ENCODE results near the gene SMC2. TPM values are rescaled to one million over a fixed set of nuclear protein-coding genes. Genes with fewer than 3 reads are reported as not detected.

SMC2 gene
- polyA plus RNA-seq, 6 donors from 2014 or later: 2.7 to 14.7 (median 11.7) TPM

DNA sequence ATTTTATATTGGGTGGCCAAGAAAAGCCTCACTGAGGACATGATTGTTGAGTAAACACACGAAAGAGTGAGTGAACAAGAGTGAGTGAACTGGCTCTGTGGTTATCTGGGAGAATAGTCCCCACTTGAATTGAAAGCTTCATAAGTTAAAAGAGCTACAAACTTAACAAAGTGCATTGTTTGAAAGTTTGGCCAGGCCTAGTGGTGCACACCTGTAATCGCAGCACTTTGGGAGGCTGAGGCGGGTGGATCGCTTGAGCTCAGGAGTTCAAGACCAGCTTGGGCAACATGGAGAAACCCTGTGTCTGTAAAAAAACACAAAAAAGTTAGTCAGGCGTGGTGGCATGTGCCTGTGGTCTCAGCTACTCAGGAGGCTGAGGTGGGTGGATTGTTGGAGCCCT lies 26.9 kb downstream of the SMC2 start:
- no peaks in the 10 kb centered on the region for H3K4me1 Mint-ChIP-seq

DNA sequence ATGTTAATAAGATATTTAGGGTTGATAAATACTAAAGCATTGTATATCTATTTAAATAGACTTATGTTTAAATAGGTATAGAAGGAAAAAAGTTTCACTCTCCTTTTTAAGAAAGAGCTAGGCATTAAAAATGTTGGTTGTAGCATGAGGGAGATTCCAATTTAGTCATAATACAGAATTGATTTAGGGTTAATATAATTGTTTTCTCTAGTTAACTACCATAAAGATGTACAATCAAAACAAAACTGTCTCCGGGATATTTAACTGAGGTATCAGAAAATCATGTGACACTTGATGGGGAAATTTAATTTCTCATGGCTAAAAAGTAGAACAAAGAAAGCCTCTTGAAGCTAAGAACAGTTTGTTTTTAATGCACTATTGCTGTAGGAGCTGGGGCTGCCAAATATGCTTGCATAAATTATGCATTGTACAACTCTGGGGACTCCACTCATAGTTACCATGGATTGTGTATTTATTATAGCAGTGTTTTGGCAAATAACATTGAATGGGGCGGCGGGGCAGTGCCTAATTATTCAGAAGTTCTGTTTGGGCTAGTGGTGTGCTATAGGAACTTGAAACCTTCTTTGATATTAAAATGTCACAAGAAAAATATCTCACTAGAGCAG lies 44.2 kb downstream of the SMC2 start:
- H3K27ac Mint-ChIP-seq: peak overlapping the region in 1 of 6 donors; percentile 49
- DNase-seq (no peak), ATAC-seq (ENCODE audit: low read depth in 2 of 2) (no peak)
- H3K4me3 Mint-ChIP-seq: no peak overlapping the region
- H3K9me3 Mint-ChIP-seq: peaks cover 0 to 8% (median 0%) of the 10 kb centered on the region in 7 donors
- no peaks in the 10 kb centered on the region for H3K4me1 Mint-ChIP-seq
- peaks cover 23 to 50% of the 10 kb centered on the region in 2 donors for H3K36me3 Mint-ChIP-seq
- H3K27me3 Mint-ChIP-seq: no peaks in the 10 kb centered on the region

More for the DNA sequence above, 26.9 kb downstream of the SMC2 start:
- ATAC-seq (ENCODE audit: low read depth in 2 of 2) (no peak), DNase-seq (no peak)
- no peak overlapping the region for H3K27ac Mint-ChIP-seq
- no peak overlapping the region for H3K4me3 Mint-ChIP-seq
- no peaks in the 10 kb centered on the region for H3K9me3 Mint-ChIP-seq
- no peaks in the 10 kb centered on the region for H3K27me3 Mint-ChIP-seq
- H3K36me3 Mint-ChIP-seq: peaks cover 13 to 36% of the 10 kb centered on the region in 2 donors

GRCh38 chr9:104142799-104143549 lies 48.9 kb downstream of the SMC2 start:
- no peaks in the 10 kb centered on the region for H3K9me3 Mint-ChIP-seq
- H3K27me3 Mint-ChIP-seq: no peaks in the 10 kb centered on the region
- no peaks in the 10 kb centered on the region for H3K4me1 Mint-ChIP-seq
- no peak for DNase-seq
- peak overlapping the region in 1 of 8 donors; percentile 37 for H3K4me3 Mint-ChIP-seq
- H3K27ac Mint-ChIP-seq: no peak overlapping the region
- peaks cover 0 to 24% of the 10 kb centered on the region in 2 donors for H3K36me3 Mint-ChIP-seq
- no peak for ATAC-seq (ENCODE audit: low read depth in 2 of 2)

DNA sequence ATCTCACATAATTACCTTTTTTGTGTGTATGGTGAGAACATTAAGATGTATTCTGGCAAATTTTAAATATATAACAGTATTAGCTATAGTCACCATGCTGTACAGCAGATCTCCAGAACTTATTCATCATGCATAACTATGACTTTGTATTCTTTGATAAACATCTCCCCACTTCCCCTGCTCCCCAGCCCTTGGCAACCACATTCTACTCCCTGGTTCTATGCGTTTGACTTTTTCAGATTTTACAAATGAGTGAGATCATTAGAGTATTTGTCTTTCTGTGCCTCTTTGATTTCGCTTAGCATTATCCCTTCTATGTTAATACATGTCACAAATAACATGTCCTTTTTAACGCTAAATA lies 49.4 kb downstream of the SMC2 start:
- Mint-ChIP-seq H3K9me3 (no peaks in the 10 kb centered on the region), H3K27me3 (no peaks in the 10 kb centered on the region), H3K27ac (no peak overlapping the region), H3K4me3 (no peak overlapping the region), H3K4me1 (no peaks in the 10 kb centered on the region), H3K36me3 (peaks cover 0 to 20% of the 10 kb centered on the region in 2 donors)
- ATAC-seq (ENCODE audit: low read depth in 2 of 2): no peak
- no peak for DNase-seq

DNA sequence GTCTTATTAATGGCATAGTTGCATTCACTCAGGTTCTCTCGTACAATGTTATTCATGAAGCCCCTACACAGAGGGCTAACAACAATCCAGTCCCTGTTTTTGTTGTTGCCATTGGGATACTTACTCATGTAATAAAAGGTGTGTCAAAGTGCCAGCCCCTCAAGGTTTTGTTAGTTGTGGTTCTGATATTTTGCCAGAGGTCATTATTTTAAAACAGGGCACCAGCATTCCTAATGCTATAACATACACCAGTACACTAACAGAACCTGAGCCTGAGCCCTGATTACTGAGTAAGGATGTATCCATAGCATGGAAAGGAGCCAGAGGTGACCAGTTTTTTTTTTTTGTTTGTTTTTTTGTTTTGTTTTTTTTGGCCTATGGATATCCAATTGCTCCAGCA lies 50.2 kb downstream of the SMC2 start:
- H3K27ac Mint-ChIP-seq: no peak overlapping the region
- H3K36me3 Mint-ChIP-seq: peaks cover 0 to 12% of the 10 kb centered on the region in 2 donors
- no peak for ATAC-seq (ENCODE audit: low read depth in 2 of 2)
- H3K4me1 Mint-ChIP-seq: no peaks in the 10 kb centered on the region
- no peak overlapping the region for H3K4me3 Mint-ChIP-seq
- H3K9me3 Mint-ChIP-seq: no peaks in the 10 kb centered on the region
- DNase-seq: no peak
- H3K27me3 Mint-ChIP-seq: no peaks in the 10 kb centered on the region

GRCh38 chr9:104173067-104173466 lies 79.0 kb downstream of the SMC2 start:
- no peak for ATAC-seq (ENCODE audit: low read depth in 2 of 2)
- no peaks in the 10 kb centered on the region for H3K4me1 Mint-ChIP-seq
- peaks cover 0 to 6% of the 10 kb centered on the region in 2 donors for H3K36me3 Mint-ChIP-seq

DNA sequence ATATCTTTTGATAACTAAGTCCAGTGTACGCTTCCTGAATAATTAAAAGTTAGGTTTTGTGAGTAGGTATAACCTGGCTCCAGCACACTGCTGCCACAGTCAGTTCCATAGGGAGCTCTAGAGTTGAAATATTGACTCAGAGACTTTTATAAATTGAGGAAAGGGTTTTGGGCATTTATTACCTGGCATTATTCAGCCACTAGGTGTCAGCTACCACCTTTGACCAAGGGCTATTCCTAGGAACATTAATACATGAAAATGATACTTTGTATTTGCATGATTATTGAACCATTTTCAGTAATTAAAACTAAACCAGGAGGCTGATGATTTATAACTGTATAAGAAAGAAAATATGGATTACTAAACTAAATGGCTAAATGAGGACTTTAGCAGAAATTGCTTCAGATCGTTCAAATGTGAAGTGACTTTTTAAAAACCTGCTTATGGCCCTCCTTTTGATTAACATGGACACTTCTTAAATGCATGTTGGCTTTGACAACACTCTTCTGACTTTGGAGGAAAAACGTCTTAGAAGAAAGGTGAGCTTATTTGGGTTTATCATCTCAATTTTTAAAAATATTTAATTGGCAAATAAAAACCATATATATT lies 83.0 kb downstream of the SMC2 start:
- H3K36me3 Mint-ChIP-seq: no peaks in the 10 kb centered on the region
- H3K27ac Mint-ChIP-seq: no peak overlapping the region
- H3K27me3 Mint-ChIP-seq: peaks cover 0 to 8% (median 7%) of the 10 kb centered on the region in 3 donors
- no peak overlapping the region for H3K4me3 Mint-ChIP-seq
- no peak for ATAC-seq (ENCODE audit: low read depth in 2 of 2)
- H3K4me1 Mint-ChIP-seq: no peaks in the 10 kb centered on the region
- no peaks in the 10 kb centered on the region for H3K9me3 Mint-ChIP-seq
- DNase-seq: no peak

More at GRCh38 chr9:104173067-104173466, 79.0 kb downstream of the SMC2 start:
- peaks cover 0 to 10% (median 5%) of the 10 kb centered on the region in 7 donors for H3K9me3 Mint-ChIP-seq
- peaks cover 0 to 7% (median 0%) of the 10 kb centered on the region in 3 donors for H3K27me3 Mint-ChIP-seq
- no peak for DNase-seq
- no peak overlapping the region for H3K4me3 Mint-ChIP-seq
- H3K27ac Mint-ChIP-seq: no peak overlapping the region

- Mint-ChIP-seq H3K27ac (no peak overlapping the region), H3K4me1 (no peaks in the 10 kb centered on the region), H3K4me3 (no peak overlapping the region), H3K9me3 (no peaks in the 10 kb centered on the region), H3K36me3 (no peaks in the 10 kb centered on the region), H3K27me3 (peaks cover 0 to 8% (median 7%) of the 10 kb centered on the region in 3 donors)
- ATAC-seq (ENCODE audit: low read depth in 2 of 2): no peak
- DNase-seq: no peak
Observed at GRCh38 chr9:104177676-104178075, 83.6 kb downstream of the SMC2 start.
